Right lobe of liver (tissue), 6 donors: Measurements from ENCODE around the gene WSCD2. TPM values are rescaled to one million over a fixed set of nuclear protein-coding genes. Genes with fewer than 3 reads are reported as not detected.

Source experiments
- ATAC-seq, 4 donors: fragments of 200-7000 bp; cut with Tn5 transposase; one replicate each; pipeline ENCODE4 v1.9.1; 2020; ENCODE audit warnings: mild to moderate bottlenecking in 4 of 4, moderate library complexity in 4 of 4
- DNase-seq, 3 donors: peaks; one replicate each; pipeline ENCODE4 v3.0.0-alpha.2; 2020
- H3K27ac ChIP-seq, 3 donors: fragments of 200-600 bp; one replicate each; pipeline ENCODE4 v1.8.0; 2022
- H3K27me3 ChIP-seq, 2 donors: fragments of 200-600 bp; one replicate each; pipeline ENCODE4 v1.8.0; 2022
- H3K36me3 ChIP-seq, 4 donors: fragments of 200-600 bp; sonication (generic) in 1 of 4; one replicate each; pipeline versions ENCODE4 v1.5.1 to v1.8.0; 2017 to 2022; ENCODE audit warnings: control low read depth in 1 of 4
- H3K4me1 ChIP-seq, 4 donors: fragments of 200-600 bp; sonication (generic) in 1 of 4; one replicate each; pipeline versions ENCODE4 v1.5.1 to v1.8.0; 2017 to 2022; ENCODE audit warnings: control low read depth in 1 of 4
- H3K4me3 ChIP-seq, 3 donors: fragments of 200-600 bp; one replicate each; pipeline ENCODE4 v1.8.0; 2022
- H3K9me3 ChIP-seq, 4 donors: fragments of 200-600 bp; sonication (generic) in 1 of 4; one replicate each; pipeline versions ENCODE4 v1.5.1 to v1.8.0; 2017 to 2022; ENCODE audit warnings: control low read depth in 1 of 4
- CTCF ChIP-seq, 4 donors: fragments of 200-600 bp in 3 of 4; fragments of 450-650 bp in 1 of 4; IDR thresholded peaks; one replicate each; pipeline versions ENCODE4 v1.5.1 to v1.8.0; 2016 to 2022; ENCODE audit warnings: antibody characterized with exemption in 4 of 4, mild to moderate bottlenecking in 2 of 4
- POLR2A ChIP-seq: fragments of 450-650 bp; IDR thresholded peaks from one replicate; pipeline ENCODE4 v1.6.1; 2017; ENCODE audit warnings: antibody characterized with exemption, mild to moderate bottlenecking
- WGBS: methylation state at CpG from one replicate; pipeline ENCODE4 v1.1.6; 2018; ENCODE audit warnings: low coverage, low lambda C conversion rate; ENCODE audit not compliant: insufficient coverage; ENCODE audit errors: missing lambda C conversion rate; 5-methylcytosine and 5-hydroxymethylcytosine counted together
- intact Hi-C, 2 donors: fragments of 100-400 bp; cut with DNase I; formaldehyde crosslinking; loops; one replicate each; pipeline versions ENCODE4 v1.11.2 to v1.14.1; 2022
- total RNA-seq, 6 experiments: library from RNA; depleted of rRNA in 2 of 6; stranded (reverse); fragments of >200 nt in 2 of 6; fragmentation: NEBNext Ultra II Directional in 3 of 6; extraction: Animal tissue kit (Norgen Biotek cat#: 25700) in 3 of 6; gene quantifications; one replicate each; pipeline versions ENCODE4 v1.1.0 to v1.2.4, GENCODE V29; 2016 to 2023
- donor health status: DM: no; HTN: yes; CAD: no.
- donor health status: DM: no; HTN: no; CAD: no.
- donor health status: DM: no; HTN: no; CAD: no.
- donor health status: DM: no; HTN: yes; CAD: no.
- donor health status: DM: no; HTN: yes; CAD: no.

The WSCD2 gene
- total RNA-seq, 6 experiments from 2014 or later = not detected

- no peak for TF ChIP-seq POLR2A
- no peak for TF ChIP-seq CTCF (IDR thresholded peaks at IDR 0.05)
- Histone ChIP-seq H3K9me3 (no peaks in the 10 kb centered on the region), H3K4me1 (no peaks in the 10 kb centered on the region), H3K27ac (no peak overlapping the region), H3K36me3 (no peaks in the 10 kb centered on the region), H3K27me3 (no peaks in the 10 kb centered on the region), H3K4me3 (no peak overlapping the region)
- intact Hi-C loops = no loop called here
- 14% methylated on average over 2 of the region's 2 CpGs for WGBS
- DNase-seq (no peak), ATAC-seq (no peak)
Observed at GRCh38 chr12:108282160-108282559, 153.1 kb downstream of the WSCD2 start.

GRCh38 chr12:108282676-108283075 is 153.6 kb downstream of the WSCD2 start:
- ATAC-seq = no peak

GRCh38 chr12:108284163-108284562 is 155.1 kb downstream of the WSCD2 start:
- no peaks in the 10 kb centered on the region for H3K4me1 ChIP-seq
- no peak overlapping the region for H3K27ac ChIP-seq
- H3K36me3 ChIP-seq = no peaks in the 10 kb centered on the region
- no peak overlapping the region for H3K4me3 ChIP-seq
- no peaks in the 10 kb centered on the region for H3K9me3 ChIP-seq
- no peak for DNase-seq
- ATAC-seq = no peak
- 31% methylated on average over 7 of the region's 7 CpGs for WGBS
- H3K27me3 ChIP-seq = no peaks in the 10 kb centered on the region
- intact Hi-C loops = no loop called here
- TF ChIP-seq POLR2A (no peak), CTCF (IDR thresholded peaks at IDR 0.05) (no peak)

More at GRCh38 chr12:108282676-108283075, 153.6 kb downstream of the WSCD2 start:
- Histone ChIP-seq H3K27me3 (no peaks in the 10 kb centered on the region), H3K9me3 (no peaks in the 10 kb centered on the region), H3K4me3 (no peak overlapping the region), H3K27ac (no peak overlapping the region), H3K36me3 (no peaks in the 10 kb centered on the region), H3K4me1 (no peaks in the 10 kb centered on the region)
- intact Hi-C loops = no loop called here
- TF ChIP-seq CTCF (IDR thresholded peaks at IDR 0.05) (no peak), POLR2A (no peak)
- no peak for DNase-seq
- 20% methylated on average over 3 of the region's 3 CpGs for WGBS

GRCh38 chr12:108285016-108285415 is 155.9 kb downstream of the WSCD2 start:
- DNase-seq (no peak), ATAC-seq (no peak)
- H3K9me3 ChIP-seq = no peaks in the 10 kb centered on the region
- H3K4me3 ChIP-seq = no peak overlapping the region
- H3K27ac ChIP-seq = no peak overlapping the region
- no peaks in the 10 kb centered on the region for H3K27me3 ChIP-seq
- no peaks in the 10 kb centered on the region for H3K36me3 ChIP-seq
- TF ChIP-seq POLR2A = no peak
- TF ChIP-seq CTCF (IDR thresholded peaks at IDR 0.05) = no peak
- H3K4me1 ChIP-seq = no peaks in the 10 kb centered on the region
- 14% methylated on average over 2 of the region's 2 CpGs for WGBS
- intact Hi-C loops = no loop called here

- Histone ChIP-seq H3K4me1 (no peaks in the 10 kb centered on the region), H3K27ac (no peak overlapping the region), H3K36me3 (no peaks in the 10 kb centered on the region), H3K9me3 (no peaks in the 10 kb centered on the region), H3K4me3 (no peak overlapping the region), H3K27me3 (no peaks in the 10 kb centered on the region)
- 95% methylated on average over 3 of the region's 3 CpGs for WGBS
- no peak for TF ChIP-seq POLR2A
- no peak for TF ChIP-seq CTCF (IDR thresholded peaks at IDR 0.05)
- ATAC-seq = no peak
- intact Hi-C loops = no loop called here
- no peak for DNase-seq
Observed at GRCh38 chr12:108287227-108287626, 158.1 kb downstream of the WSCD2 start.
